ENCODE results near the gene MCU. TPM values are rescaled to one million over a fixed set of nuclear protein-coding genes. Genes with fewer than 3 reads are reported as not detected.

MCU gene
- total and polyA plus RNA-seq, 2 experiments from 2014 or later: 14.9 to 22.8 TPM

DNA sequence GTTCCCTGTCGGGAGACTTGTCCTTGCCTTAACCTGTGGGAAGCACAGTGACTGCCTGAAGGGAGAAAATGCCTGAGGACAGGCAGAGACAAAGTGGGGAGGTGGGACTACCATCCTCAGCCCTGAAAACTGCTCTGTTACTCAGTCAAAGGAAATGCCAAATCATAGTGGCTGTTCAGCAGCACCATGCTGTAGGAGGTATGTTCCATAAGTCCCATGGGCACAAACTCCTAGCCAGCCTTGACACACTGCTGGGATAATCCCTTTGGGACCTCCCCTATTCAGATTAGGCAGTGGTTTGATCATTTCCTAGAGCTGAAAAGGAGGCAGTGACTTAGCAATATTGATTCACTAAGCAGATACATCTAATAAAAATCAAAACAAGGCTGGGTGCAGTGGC, 80.1 kb downstream of the MCU start:
- no peak overlapping the region for H3K27ac ChIP-seq
- no peak overlapping the region for H3K4me3 ChIP-seq

DNA sequence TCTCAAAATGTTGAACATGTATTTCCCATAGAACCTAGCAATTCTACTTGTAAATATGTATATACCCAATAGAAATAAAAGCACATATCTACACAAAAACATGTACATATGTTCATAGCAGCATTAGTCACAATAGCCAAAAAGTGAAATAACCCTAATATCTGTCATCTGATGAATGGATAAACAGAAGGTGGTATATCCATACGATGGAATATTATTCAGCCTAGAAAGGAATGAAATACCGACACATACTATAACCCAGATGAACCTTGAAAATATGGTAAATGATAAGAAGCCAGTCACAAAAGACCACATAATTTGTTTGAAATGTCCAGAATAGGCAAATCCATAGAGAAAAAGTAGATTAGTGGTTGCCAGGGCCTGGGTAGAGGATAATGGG, 87.9 kb downstream of the MCU start:
- DNase-seq (ENCODE audit: low read depth in 1 of 2, low spot score in 1 of 2): no peak
- Histone ChIP-seq H3K36me3 (no peaks in the 10 kb centered on the region), H3K4me1 (ENCODE audit: low read depth) (peaks cover 6% of the 10 kb centered on the region), H3K9me3 (ENCODE audit: low read depth) (no peaks in the 10 kb centered on the region), H3K27ac (no peak overlapping the region), H3K4me3 (no peak overlapping the region), H3K27me3 (no peaks in the 10 kb centered on the region)
- TF ChIP-seq, protein P1, sequence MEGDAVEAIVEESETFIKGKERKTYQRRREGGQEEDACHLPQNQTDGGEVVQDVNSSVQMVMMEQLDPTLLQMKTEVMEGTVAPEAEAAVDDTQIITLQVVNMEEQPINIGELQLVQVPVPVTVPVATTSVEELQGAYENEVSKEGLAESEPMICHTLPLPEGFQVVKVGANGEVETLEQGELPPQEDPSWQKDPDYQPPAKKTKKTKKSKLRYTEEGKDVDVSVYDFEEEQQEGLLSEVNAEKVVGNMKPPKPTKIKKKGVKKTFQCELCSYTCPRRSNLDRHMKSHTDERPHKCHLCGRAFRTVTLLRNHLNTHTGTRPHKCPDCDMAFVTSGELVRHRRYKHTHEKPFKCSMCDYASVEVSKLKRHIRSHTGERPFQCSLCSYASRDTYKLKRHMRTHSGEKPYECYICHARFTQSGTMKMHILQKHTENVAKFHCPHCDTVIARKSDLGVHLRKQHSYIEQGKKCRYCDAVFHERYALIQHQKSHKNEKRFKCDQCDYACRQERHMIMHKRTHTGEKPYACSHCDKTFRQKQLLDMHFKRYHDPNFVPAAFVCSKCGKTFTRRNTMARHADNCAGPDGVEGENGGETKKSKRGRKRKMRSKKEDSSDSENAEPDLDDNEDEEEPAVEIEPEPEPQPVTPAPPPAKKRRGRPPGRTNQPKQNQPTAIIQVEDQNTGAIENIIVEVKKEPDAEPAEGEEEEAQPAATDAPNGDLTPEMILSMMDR (IDR thresholded peaks at IDR 0.05; ENCODE audit: low read depth, low read length): no peak

More for the DNA sequence above, 80.1 kb downstream of the MCU start:
- Histone ChIP-seq H3K27me3 (no peaks in the 10 kb centered on the region), H3K4me1 (ENCODE audit: low read depth) (no peaks in the 10 kb centered on the region), H3K9me3 (ENCODE audit: low read depth) (no peaks in the 10 kb centered on the region), H3K36me3 (no peaks in the 10 kb centered on the region)
- TF ChIP-seq, protein P1 (IDR thresholded peaks at IDR 0.05; ENCODE audit: low read depth, low read length): no peak
- no peak for DNase-seq (ENCODE audit: low read depth in 1 of 2, low spot score in 1 of 2)

DNA sequence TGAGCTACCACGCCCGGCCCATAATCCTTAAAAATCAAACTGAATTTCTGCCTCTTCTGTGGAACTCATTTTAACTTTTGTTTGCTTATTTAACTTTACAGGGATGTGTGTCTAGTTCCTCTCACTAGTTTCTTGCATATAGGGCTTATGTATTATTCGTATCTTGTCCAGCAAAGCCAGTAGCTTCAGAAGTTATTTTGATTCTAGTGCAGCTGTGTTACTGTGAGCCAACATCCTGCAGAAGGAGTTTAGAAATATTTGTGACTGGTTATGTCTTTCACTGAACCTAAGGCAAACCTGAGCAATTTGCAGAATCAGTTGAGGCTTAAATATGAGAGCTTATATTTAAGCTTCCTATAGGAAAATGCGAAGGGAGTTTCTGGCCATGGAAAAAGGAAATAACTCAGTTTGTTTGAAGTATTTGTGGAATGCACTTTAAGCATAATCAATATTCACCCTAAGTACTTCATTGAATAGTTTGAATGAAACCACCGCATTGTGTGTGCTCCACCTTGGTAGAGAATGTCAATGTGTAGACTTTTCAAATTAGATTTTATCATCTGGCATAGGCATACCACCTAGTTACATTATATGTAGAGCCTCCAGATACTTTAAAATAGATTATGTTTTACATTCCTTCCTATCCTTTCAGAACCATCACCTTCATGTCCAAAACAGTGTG, 90.8 kb downstream of the MCU start:
- Histone ChIP-seq H3K4me1 (ENCODE audit: low read depth) (peaks cover 11% of the 10 kb centered on the region), H3K27ac (no peak overlapping the region), H3K9me3 (ENCODE audit: low read depth) (no peaks in the 10 kb centered on the region), H3K4me3 (no peak overlapping the region), H3K27me3 (no peaks in the 10 kb centered on the region), H3K36me3 (no peaks in the 10 kb centered on the region)
- TF ChIP-seq, protein P1 (IDR thresholded peaks at IDR 0.05; ENCODE audit: low read depth, low read length): no peak
- DNase-seq (ENCODE audit: low read depth in 1 of 2, low spot score in 1 of 2): no peak

DNA sequence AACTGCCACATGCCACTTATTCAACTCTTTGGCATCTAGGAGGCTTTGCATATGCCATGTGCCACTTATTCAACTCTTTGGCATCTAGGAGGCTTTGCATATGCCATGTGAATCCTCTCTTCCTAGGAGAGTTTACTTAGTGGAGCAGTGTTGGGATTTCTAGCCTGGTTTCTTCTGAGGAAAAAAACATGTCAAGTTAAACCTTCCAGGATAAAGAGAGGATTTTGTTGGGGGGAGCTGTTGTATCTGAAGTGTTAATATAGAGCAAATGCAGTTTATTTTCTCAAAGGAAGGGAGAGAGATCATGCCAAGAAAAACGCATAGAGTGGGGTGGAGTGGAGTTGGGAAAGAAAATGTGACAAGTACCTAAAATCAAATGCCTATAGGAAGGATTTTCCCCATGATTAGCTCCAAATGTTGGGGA, 91.5 kb downstream of the MCU start:
- H3K9me3 ChIP-seq (ENCODE audit: low read depth): no peaks in the 10 kb centered on the region
- no peak overlapping the region for H3K4me3 ChIP-seq
- no peak for DNase-seq (ENCODE audit: low read depth in 1 of 2, low spot score in 1 of 2)
- no peaks in the 10 kb centered on the region for H3K36me3 ChIP-seq
- TF ChIP-seq, protein P1 (IDR thresholded peaks at IDR 0.05; ENCODE audit: low read depth, low read length): no peak
- no peaks in the 10 kb centered on the region for H3K27me3 ChIP-seq
- no peak overlapping the region for H3K27ac ChIP-seq
- peaks cover 11% of the 10 kb centered on the region for H3K4me1 ChIP-seq (ENCODE audit: low read depth)

DNA sequence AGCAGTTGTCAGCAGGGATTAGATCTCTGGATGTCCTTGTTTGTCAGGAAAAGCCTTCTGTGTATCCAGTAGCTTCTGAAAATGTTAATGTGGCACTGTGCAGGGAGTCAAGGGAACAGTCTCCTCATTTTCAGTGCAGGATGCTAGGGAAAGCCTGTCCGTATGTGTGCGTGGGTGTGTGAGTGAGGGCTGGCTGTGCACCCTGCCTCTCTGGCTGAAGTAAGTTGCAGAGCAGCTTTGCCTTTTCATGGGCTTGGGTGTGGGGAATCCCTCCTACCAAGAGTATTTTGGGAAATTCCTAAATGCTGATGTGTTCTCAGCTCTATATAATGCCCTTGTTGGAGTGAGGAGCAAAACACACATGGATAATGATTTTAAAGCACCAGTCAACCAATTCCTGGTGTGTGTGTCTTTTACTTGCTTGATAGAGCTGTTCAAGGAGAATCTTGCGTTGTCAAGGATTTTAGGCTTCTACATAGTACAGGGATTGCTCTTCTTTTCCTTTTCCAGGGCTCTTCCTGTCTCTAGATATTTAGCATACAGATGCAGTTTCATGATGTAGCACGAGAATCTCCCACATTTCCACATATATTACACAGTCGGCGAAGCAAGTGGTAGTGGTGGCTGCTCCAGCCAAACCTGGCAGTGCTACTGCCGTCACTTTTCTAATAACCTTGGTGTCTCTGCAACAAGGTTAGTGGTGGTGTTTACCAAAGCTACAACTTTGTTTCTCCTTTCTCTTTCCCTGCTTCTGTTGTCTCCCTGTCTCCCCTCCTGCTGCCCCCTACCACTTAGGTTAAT, 92.8 kb downstream of the MCU start:
- H3K27ac ChIP-seq: no peak overlapping the region
- no peaks in the 10 kb centered on the region for H3K27me3 ChIP-seq
- H3K4me1 ChIP-seq (ENCODE audit: low read depth): peaks cover 21% of the 10 kb centered on the region
- peak; percentile 57 to 91 for DNase-seq (ENCODE audit: low read depth in 1 of 2, low spot score in 1 of 2)
- H3K36me3 ChIP-seq: no peaks in the 10 kb centered on the region
- no peaks in the 10 kb centered on the region for H3K9me3 ChIP-seq (ENCODE audit: low read depth)
- TF ChIP-seq, protein P1 (IDR thresholded peaks at IDR 0.05; ENCODE audit: low read depth, low read length): no peak
- no peak overlapping the region for H3K4me3 ChIP-seq
